HepG2 (cell line): ENCODE results near the gene NEU1. TPM values are rescaled to one million over a fixed set of nuclear protein-coding genes. Genes with fewer than 3 reads are reported as not detected.

Source experiments
- CEBPZ ChIP-seq: IDR thresholded peaks from 2 replicates; pipeline ENCODE4 v1.6.1; 2012; ENCODE audit warnings: low read length, improper control_type of control experiment
- CSRNP2 ChIP-seq: sonication (generic); formaldehyde crosslinking; conservative IDR thresholded peaks from 2 replicates; pipeline ENCODE4 v1.8.0; 2022; ENCODE audit warnings: low read depth, missing genetic modification reagents
- E2F1 ChIP-seq: sonication (generic); formaldehyde crosslinking; IDR thresholded peaks from 2 replicates; pipeline ENCODE4 v1.5.0; 2020; ENCODE audit warnings: missing genetic modification reagents
- IRF9 ChIP-seq: sonication (generic); formaldehyde crosslinking; IDR thresholded peaks from 2 replicates; pipeline ENCODE4 v1.8.0; 2022; ENCODE audit warnings: missing genetic modification reagents, mild to moderate bottlenecking, borderline replicate concordance
- ZGPAT ChIP-seq: IDR thresholded peaks from 2 replicates; pipeline ENCODE4 v1.6.1; 2016; ENCODE audit warnings: mild to moderate bottlenecking
- ZNF224 ChIP-seq: sonication (generic); formaldehyde crosslinking; IDR thresholded peaks from 2 replicates; pipeline ENCODE4 v1.5.0; 2020; ENCODE audit warnings: mild to moderate bottlenecking, missing genetic modification reagents
- ZNF609 ChIP-seq: sonication (generic); formaldehyde crosslinking; IDR thresholded peaks from 2 replicates; pipeline ENCODE4 v1.4.0; 2020; ENCODE audit warnings: mild to moderate bottlenecking, missing genetic modification reagents, borderline replicate concordance
- ZNF687 ChIP-seq: sonication (generic); formaldehyde crosslinking; IDR thresholded peaks from 2 replicates; pipeline ENCODE4 v1.5.1; 2020; ENCODE audit warnings: mild to moderate bottlenecking, missing genetic modification reagents, moderate library complexity
- polyA plus RNA-seq, 8 experiments: library from polyadenylated mRNA; depleted of rRNA in 3 of 8; stranded (reverse) in 7 of 8; unstranded in 1 of 8; fragments of >200 nt; fragmentation: Illumina TruSeq in 4 of 8; extraction: Trizol in 4 of 8; gene quantifications; 2 replicates each; pipeline versions ENCODE4 v1.2.1 to v1.2.3, GENCODE V29; 2011 to 2016; ENCODE audit warnings: low read depth in 4 of 8, missing spikeins in 1 of 8, mixed read lengths in 1 of 8; ENCODE audit not compliant: insufficient read depth in 1 of 8
- total RNA-seq, 5 experiments: library from RNA; depleted of rRNA; stranded (reverse); fragments of >200 nt; fragmentation: Illumina TruSeq; extraction: Trizol; gene quantifications; 2 replicates each; pipeline ENCODE4 v1.2.3, GENCODE V29; 2016; ENCODE audit warnings: low read depth in 1 of 5

The NEU1 gene
- total and polyA plus RNA-seq, 2 of the 13 experiments (the other 11 are each of a cell fraction or from before 2014, with no cell fraction given): 215 to 297 TPM

- no peak for TF ChIP-seq ZNF609 (CRISPR knock-in tag)
- no peak for TF ChIP-seq ZGPAT
- TF ChIP-seq ZNF224 (CRISPR knock-in tag): no peak
- TF ChIP-seq CSRNP2 (CRISPR knock-in tag): no peak
- no peak for TF ChIP-seq E2F1
- no peak for TF ChIP-seq CEBPZ
- TF ChIP-seq IRF9 (CRISPR knock-in tag): peak; percentile 95
- peak; percentile 79 for TF ChIP-seq ZNF687 (CRISPR knock-in tag)
Observed at GRCh38 chr6:31901953-31902643, 39.5 kb upstream of the NEU1 start, which contains the start of gene ZBTB12 (continued).
